ENCODE results near the gene HOXA9. TPM values are rescaled to one million over a fixed set of nuclear protein-coding genes. Genes with fewer than 3 reads are reported as not detected.

HOXA9 gene
- total RNA-seq, 4 donors from 2014 or later: 0.54 to 0.89 TPM; not detected in 2

DNA sequence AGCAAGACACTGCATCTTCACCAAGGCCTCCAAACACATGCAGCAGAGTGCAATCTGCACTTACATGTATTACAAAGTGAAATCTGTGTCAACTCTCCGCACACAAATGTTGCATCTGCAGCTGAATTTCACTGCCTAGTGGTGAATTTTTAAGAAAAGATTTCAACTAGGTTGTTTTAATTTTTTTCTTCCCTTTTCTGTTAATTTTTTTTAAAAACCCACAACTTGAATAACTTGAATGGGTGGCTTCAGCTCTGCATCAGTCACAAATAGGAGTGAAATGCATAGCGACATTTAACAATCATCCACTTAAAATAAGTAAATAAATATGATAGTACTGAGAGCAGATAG, 28.6 kb upstream of the HOXA9 start:
- H3K27ac ChIP-seq: no peak overlapping the region
- H3K36me3 ChIP-seq: no peaks in the 10 kb centered on the region
- H3K9me3 ChIP-seq: no peaks in the 10 kb centered on the region
- peaks cover 100% of the 10 kb centered on the region for H3K27me3 ChIP-seq
- ATAC-seq: no peak
- no peak overlapping the region for H3K4me3 ChIP-seq
- TF ChIP-seq EP300 (IDR thresholded peaks at IDR 0.05) (no peak), POLR2A (IDR thresholded peaks at IDR 0.05) (no peak), POLR2AphosphoS5 (IDR thresholded peaks at IDR 0.05) (no peak)
- TF ChIP-seq, protein P1, sequence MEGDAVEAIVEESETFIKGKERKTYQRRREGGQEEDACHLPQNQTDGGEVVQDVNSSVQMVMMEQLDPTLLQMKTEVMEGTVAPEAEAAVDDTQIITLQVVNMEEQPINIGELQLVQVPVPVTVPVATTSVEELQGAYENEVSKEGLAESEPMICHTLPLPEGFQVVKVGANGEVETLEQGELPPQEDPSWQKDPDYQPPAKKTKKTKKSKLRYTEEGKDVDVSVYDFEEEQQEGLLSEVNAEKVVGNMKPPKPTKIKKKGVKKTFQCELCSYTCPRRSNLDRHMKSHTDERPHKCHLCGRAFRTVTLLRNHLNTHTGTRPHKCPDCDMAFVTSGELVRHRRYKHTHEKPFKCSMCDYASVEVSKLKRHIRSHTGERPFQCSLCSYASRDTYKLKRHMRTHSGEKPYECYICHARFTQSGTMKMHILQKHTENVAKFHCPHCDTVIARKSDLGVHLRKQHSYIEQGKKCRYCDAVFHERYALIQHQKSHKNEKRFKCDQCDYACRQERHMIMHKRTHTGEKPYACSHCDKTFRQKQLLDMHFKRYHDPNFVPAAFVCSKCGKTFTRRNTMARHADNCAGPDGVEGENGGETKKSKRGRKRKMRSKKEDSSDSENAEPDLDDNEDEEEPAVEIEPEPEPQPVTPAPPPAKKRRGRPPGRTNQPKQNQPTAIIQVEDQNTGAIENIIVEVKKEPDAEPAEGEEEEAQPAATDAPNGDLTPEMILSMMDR (IDR thresholded peaks at IDR 0.05): no peak
- H3K4me1 ChIP-seq: peaks cover 0 to 39% (median 14%) of the 10 kb centered on the region in 3 donors
- WGBS, 2 donors (ENCODE audit: low coverage in 1 of 2): 24 to 46% methylated on average over 2 of the region's 2 CpGs

GRCh38 chr7:27193335-27194001, 28.1 kb upstream of the HOXA9 start:
- TF ChIP-seq POLR2A (IDR thresholded peaks at IDR 0.05) (no peak), POLR2AphosphoS5 (IDR thresholded peaks at IDR 0.05) (no peak)
- TF ChIP-seq, protein P1 (IDR thresholded peaks at IDR 0.05): no peak
- Histone ChIP-seq H3K27ac (no peak overlapping the region), H3K4me3 (peak overlapping the region in 1 of 2 donors; percentile 27), H3K9me3 (no peaks in the 10 kb centered on the region), H3K36me3 (no peaks in the 10 kb centered on the region), H3K4me1 (peaks cover 0 to 39% (median 15%) of the 10 kb centered on the region in 3 donors), H3K27me3 (peaks cover 100% of the 10 kb centered on the region)
- ATAC-seq: no peak
- WGBS, 2 donors (ENCODE audit: low coverage in 1 of 2): 19% methylated on average over 10 to 15 of the region's 29 CpGs

DNA sequence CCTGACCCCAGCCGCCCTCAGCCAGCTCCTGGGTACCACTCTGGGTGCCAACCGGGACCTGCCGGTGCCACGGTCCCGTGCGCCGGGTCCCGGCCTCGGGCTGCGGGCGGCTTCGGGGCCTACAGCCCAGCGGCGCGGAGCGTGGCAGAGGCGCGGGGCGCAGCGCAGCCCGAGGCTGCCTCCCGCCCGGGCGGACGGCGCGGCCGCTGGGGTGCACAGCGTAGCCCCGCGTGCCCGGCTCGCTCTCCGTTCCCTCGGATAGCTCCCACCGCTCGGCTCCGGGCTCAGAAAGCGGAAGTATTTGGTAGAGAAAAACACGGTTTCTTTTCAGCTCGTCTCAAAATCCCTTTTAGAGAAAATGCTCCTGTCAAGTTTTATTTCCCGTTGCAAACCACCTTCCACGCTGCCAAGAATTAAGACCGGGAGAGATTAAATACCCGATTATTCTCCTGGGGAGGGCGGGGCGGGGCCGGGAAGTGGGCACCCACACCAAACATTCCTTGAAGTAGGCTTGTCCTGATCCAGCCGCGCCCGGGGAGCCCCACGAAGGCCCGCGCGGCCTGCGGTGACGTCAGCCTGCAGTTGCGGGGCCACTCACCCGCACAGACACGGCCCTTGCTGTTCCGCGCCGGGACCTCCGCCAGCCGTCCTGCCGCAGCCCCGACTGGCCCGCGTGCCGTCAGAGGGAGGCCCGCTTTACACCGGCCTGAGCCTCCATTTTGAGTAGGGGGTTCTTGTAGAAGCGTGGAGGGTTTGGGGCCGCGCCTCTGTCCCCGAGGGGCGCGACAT, 27.4 kb upstream of the HOXA9 start:
- H3K4me1 ChIP-seq: peaks cover 0 to 39% (median 20%) of the 10 kb centered on the region in 3 donors
- peak; percentile 45 for ATAC-seq
- WGBS, 2 donors (ENCODE audit: low coverage in 1 of 2): 8 to 9% methylated on average over 6 to 7 of the region's 78 CpGs
- peak overlapping the region in 1 of 2 donors; percentile 27 for H3K4me3 ChIP-seq
- no peaks in the 10 kb centered on the region for H3K9me3 ChIP-seq
- H3K27me3 ChIP-seq: peaks cover 100% of the 10 kb centered on the region
- H3K27ac ChIP-seq: no peak overlapping the region
- no peaks in the 10 kb centered on the region for H3K36me3 ChIP-seq
- TF ChIP-seq POLR2A (IDR thresholded peaks at IDR 0.05) (no peak), EP300 (IDR thresholded peaks at IDR 0.05) (no peak), POLR2AphosphoS5 (IDR thresholded peaks at IDR 0.05) (no peak)
- TF ChIP-seq, protein P1 (IDR thresholded peaks at IDR 0.05): no peak

DNA sequence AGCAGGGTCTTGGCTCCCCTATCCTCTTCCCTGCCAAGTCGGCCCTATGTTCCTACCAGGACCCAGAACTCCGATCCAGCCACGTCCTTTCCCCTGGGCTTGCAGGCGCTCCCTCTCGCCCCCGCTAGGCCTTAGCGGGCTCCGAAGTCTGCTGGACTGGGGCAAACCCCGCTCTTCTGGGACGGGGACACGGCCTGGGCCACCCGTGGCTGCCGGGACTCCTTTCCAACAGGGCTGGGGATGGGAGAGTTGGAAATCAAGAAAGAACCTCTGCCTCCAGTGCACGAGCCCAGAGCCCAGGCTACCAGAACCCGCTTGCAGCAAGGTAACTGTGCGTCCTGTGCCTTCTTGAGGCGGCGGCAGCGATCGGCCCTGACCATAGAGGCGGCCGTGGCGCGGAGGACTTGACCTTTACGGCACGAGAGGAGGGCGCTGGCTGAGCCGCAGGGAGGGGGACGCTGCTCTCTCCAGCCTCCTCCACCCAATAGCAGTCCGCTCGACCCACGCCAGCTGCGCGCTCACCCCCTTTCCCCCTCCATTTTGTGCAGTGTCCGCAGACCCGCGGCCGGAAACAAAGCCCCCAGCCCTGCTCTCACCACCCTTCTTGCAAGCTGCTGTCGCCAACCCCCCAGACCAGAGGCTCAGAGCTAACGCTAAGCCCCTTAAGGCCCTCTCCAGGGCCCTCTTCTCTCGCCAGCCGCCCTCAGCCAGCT, 26.7 kb upstream of the HOXA9 start:
- no peak for ATAC-seq
- Histone ChIP-seq H3K27ac (no peak overlapping the region), H3K27me3 (peaks cover 100% of the 10 kb centered on the region)

More for the DNA sequence above, 26.7 kb upstream of the HOXA9 start:
- no peaks in the 10 kb centered on the region for H3K9me3 ChIP-seq
- H3K4me3 ChIP-seq: peak overlapping the region in 1 of 2 donors; percentile 27
- H3K36me3 ChIP-seq: no peaks in the 10 kb centered on the region
- WGBS, 2 donors (ENCODE audit: low coverage in 1 of 2): 0 to 8% methylated on average over 4 to 9 of the region's 42 CpGs
- TF ChIP-seq POLR2AphosphoS5 (IDR thresholded peaks at IDR 0.05): no peak
- no peak for TF ChIP-seq POLR2A (IDR thresholded peaks at IDR 0.05)
- TF ChIP-seq, protein P1 (IDR thresholded peaks at IDR 0.05): no peak
- TF ChIP-seq EP300 (IDR thresholded peaks at IDR 0.05): no peak
- peaks cover 0 to 41% (median 20%) of the 10 kb centered on the region in 3 donors for H3K4me1 ChIP-seq
